Endothelial cell of umbilical vein (primary cell): ENCODE results near the gene TMEM87B. TPM values are rescaled to one million over a fixed set of nuclear protein-coding genes. Genes with fewer than 3 reads are reported as not detected.

Source experiments
- BruUV-seq: library from RNA; stranded (reverse); fragments of 400-500 nt; replicated peaks from 2 replicates; lab custom pipeline; 2021; lab: Mats Ljungman, UMichigan
- CTCF ChIA-PET: fragments of 300-600, 350-600 bp; sonication (Branson Sonifier 250); formaldehyde crosslinking; loops from one replicate; lab custom pipeline; 2021; ENCODE audit warnings: antibody characterized with exemption, inconsistent platforms; lab: Charles Lee
- POLR2A ChIA-PET: fragments of 300-600, 350-600 bp; sonication (Branson Sonifier 250); formaldehyde crosslinking; loops from one replicate; lab custom pipeline; 2021; ENCODE audit warnings: antibody characterized with exemption, inconsistent platforms; lab: Charles Lee
- DNase-seq: peaks from one replicate; pipeline ENCODE4 v3.0.0-alpha.2; 2011; ENCODE audit warnings: low read depth, low spot score
- FAIRE-seq: peaks from 2 replicates; lab custom pipeline; 2011; peaks lifted over from hg19 to GRCh38; lab: Jason Lieb, UNC
- H2AFZ ChIP-seq: 2 replicates; pipeline ENCODE4 v1.6.0; 2012; ENCODE audit warnings: low read depth, low read length, control low read depth, inconsistent platforms
- H3K27ac ChIP-seq: 2 replicates; pipeline ENCODE4 v1.5.1; 2011; ENCODE audit warnings: low read depth, mild to moderate bottlenecking, control low read depth, low read length, moderate library complexity; ENCODE audit not compliant: insufficient read depth
- H3K27me3 ChIP-seq, 2 experiments: 2 replicates each; pipeline versions ENCODE4 v1.6.0 to v1.6.1; 2011; ENCODE audit warnings: low read length in 2 of 2, mixed read lengths in 1 of 2; ENCODE audit not compliant: control insufficient read depth in 2 of 2, insufficient read depth in 2 of 2
- H3K36me3 ChIP-seq, 2 experiments: 2 replicates in 1 of 2; 3 replicates in 1 of 2; pipeline ENCODE4 v1.5.1; 2011; ENCODE audit warnings: low read length in 2 of 2, mild to moderate bottlenecking in 1 of 2, moderate library complexity in 1 of 2; ENCODE audit not compliant: control insufficient read depth in 2 of 2, insufficient read depth in 2 of 2; ENCODE audit errors: extremely low read depth in 1 of 2
- H3K4me1 ChIP-seq: 3 replicates; pipeline ENCODE4 v1.5.1; 2011; ENCODE audit warnings: mild to moderate bottlenecking, low read length; ENCODE audit not compliant: control insufficient read depth, insufficient read depth; ENCODE audit errors: extremely low read depth
- H3K4me2 ChIP-seq: 2 replicates; pipeline ENCODE4 v1.6.1; 2011; ENCODE audit warnings: low read length, control low read depth, mixed read lengths; ENCODE audit not compliant: insufficient read depth
- H3K4me3 ChIP-seq, 3 experiments: fragments of 200-600 bp in 1 of 3; sonication (generic), shearing (Covaris generic) in 1 of 3; replicated peaks in 1 of 3; 2 replicates each; pipeline ENCODE4 v1.5.1; 2011 to 2016; ENCODE audit warnings: control low read depth in 3 of 3, low read length in 3 of 3, mild to moderate bottlenecking in 2 of 3, inconsistent platforms in 1 of 3, low read depth in 1 of 3, moderate library complexity in 1 of 3; ENCODE audit not compliant: insufficient read depth in 1 of 3
- H3K79me2 ChIP-seq: 2 replicates; pipeline ENCODE4 v1.6.0; 2012; ENCODE audit warnings: low read length, inconsistent platforms; ENCODE audit not compliant: control insufficient read depth, insufficient read depth
- H3K9ac ChIP-seq: replicated peaks from 2 replicates; pipeline ENCODE3; 2011; ENCODE audit warnings: low read length, control low read depth; ENCODE audit not compliant: insufficient read depth; ENCODE audit errors: extremely low read depth
- H3K9me1 ChIP-seq: replicated peaks from 3 replicates; pipeline ENCODE4 v1.6.0; 2011; ENCODE audit warnings: mild to moderate bottlenecking, low read length; ENCODE audit not compliant: control insufficient read depth, insufficient read depth; ENCODE audit errors: extremely low read depth
- H3K9me3 ChIP-seq: replicated peaks from 2 replicates; pipeline ENCODE4 v1.5.1; 2012; ENCODE audit warnings: low read length, inconsistent platforms; ENCODE audit not compliant: control insufficient read depth, insufficient read depth
- H4K20me1 ChIP-seq: replicated peaks from 2 replicates; pipeline ENCODE3; 2011; ENCODE audit warnings: mild to moderate bottlenecking, low read length; ENCODE audit not compliant: control insufficient read depth, insufficient read depth; ENCODE audit errors: extremely low read depth
- EZH2 ChIP-seq: IDR thresholded peaks from 2 replicates; pipeline ENCODE4 v1.6.1; 2012; ENCODE audit warnings: borderline replicate concordance, low read depth, mild to moderate bottlenecking, moderate library complexity, low read length, inconsistent platforms; ENCODE audit not compliant: severe bottlenecking
- FOS ChIP-seq: IDR thresholded peaks from 2 replicates; pipeline ENCODE4 v1.6.1; 2011; ENCODE audit warnings: mild to moderate bottlenecking, low read length, moderate library complexity, borderline replicate concordance; ENCODE audit not compliant: insufficient read depth
- GATA2 ChIP-seq: IDR thresholded peaks from 2 replicates; pipeline ENCODE4 v1.7.0; 2011; ENCODE audit warnings: low read depth, mild to moderate bottlenecking, moderate library complexity, mixed read lengths, low read length; ENCODE audit not compliant: insufficient read length, insufficient read depth
- JUN ChIP-seq: IDR thresholded peaks from 2 replicates; pipeline ENCODE4 v1.6.1; 2011; ENCODE audit warnings: borderline replicate concordance, low read depth; ENCODE audit not compliant: insufficient read length, insufficient read depth
- MAX ChIP-seq: IDR thresholded peaks from 2 replicates; pipeline ENCODE4 v1.6.1; 2011; ENCODE audit not compliant: insufficient read depth, insufficient read length
- MYC ChIP-seq: IDR thresholded peaks from one replicate; pipeline ENCODE4 v1.6.1; 2011; ENCODE audit warnings: mild to moderate bottlenecking, low read depth, low read length
- POLR2A ChIP-seq: IDR thresholded peaks from 2 replicates; pipeline ENCODE4 v1.6.1; 2012; ENCODE audit warnings: low read depth, mild to moderate bottlenecking, control low read depth, low read length
- POLR2AphosphoS5 ChIP-seq: IDR thresholded peaks from 2 replicates; pipeline ENCODE4 v1.6.1; 2012; ENCODE audit warnings: low read depth, mild to moderate bottlenecking, control low read depth, low read length, moderate library complexity; ENCODE audit not compliant: insufficient read depth
- dilution Hi-C: fragments of 300-500 bp; cut with MboI; formaldehyde crosslinking; loops from one replicate; pipeline ENCODE4 v1.15.0; 2019; ENCODE audit warnings: low sequenced_read_pairs; ENCODE audit not compliant: extremely low pct_ligation_motif_present
- intact Hi-C: fragments of 100-400 bp; cut with micrococcal nuclease; formaldehyde crosslinking; loops from one replicate; pipeline ENCODE4 v1.10.0; 2022
- polyA plus RNA-seq, 4 experiments: library from polyadenylated mRNA; depleted of rRNA in 3 of 4; stranded (reverse) in 3 of 4; unstranded in 1 of 4; fragments of >200 nt; gene quantifications; 2 replicates each; pipeline versions ENCODE4 v1.2.1 to v1.2.3, GENCODE V29; 2011 to 2012; ENCODE audit warnings: missing spikeins in 1 of 4
- total RNA-seq: library from RNA; stranded (reverse); gene quantifications from 2 replicates; pipeline ENCODE4 v1.2.3, GENCODE V29; 2021
- TF ChIP-seq, protein P1 (sequence below), 2 donors: IDR thresholded peaks; 1 replicate in 1 of 2; 2 replicates in 1 of 2; pipeline ENCODE4 v1.5.1; 2011; ENCODE audit warnings: low read length in 2 of 2, mild to moderate bottlenecking in 2 of 2, moderate library complexity in 2 of 2, control low read depth in 1 of 2, inconsistent platforms in 1 of 2, low read depth in 1 of 2; ENCODE audit not compliant: insufficient read depth in 1 of 2; ENCODE audit errors: extremely low read depth in 1 of 2

The TMEM87B gene
- total and polyA plus RNA-seq, 2 donors (not counting 3 experiments of a cell fraction or from before 2014, with no cell fraction given), result 17.6 to 21.5 TPM

DNA sequence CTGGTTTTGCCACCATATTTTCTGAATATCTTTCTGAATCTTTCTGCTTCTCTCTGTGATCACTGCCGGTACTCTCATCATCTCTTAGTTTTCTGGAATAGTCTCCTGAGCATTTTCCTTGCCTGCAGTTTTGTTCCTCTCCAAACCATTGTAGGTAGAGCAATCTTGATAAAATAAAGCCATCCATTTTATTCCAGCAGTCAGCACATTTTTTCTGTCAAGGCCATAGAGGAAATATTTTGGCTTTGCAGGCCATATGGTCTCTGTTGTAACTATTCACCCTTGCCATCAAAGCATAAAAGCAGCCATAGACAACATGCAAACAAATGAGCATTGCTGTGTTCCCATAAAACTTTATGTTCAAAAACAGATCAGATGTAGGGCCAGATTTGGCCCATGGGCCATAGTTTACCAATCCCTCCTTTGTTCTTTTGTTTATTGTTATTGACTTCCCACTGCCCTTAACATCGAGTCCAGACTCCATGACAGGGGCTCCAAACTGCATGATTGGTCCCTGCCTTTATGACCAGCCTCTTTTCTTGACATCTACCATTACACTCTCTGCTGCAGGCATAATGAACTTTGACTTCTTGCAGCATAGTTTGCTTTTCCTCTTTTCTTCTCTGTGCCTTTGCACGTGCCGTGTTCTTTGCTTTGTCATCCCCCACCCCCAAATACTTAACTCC, 29.8 kb downstream of the TMEM87B start:
- Histone ChIP-seq H3K27me3 (no peaks in the 10 kb centered on the region), H3K36me3 (peaks cover 32 to 43% of the 10 kb centered on the region in 2 experiments), H3K9me3 (no peaks in the 10 kb centered on the region), H3K27ac (no peak overlapping the region), H2AFZ (no peak overlapping the region), H3K9ac (no peak overlapping the region), H3K9me1 (no peaks in the 10 kb centered on the region), H3K4me2 (no peak overlapping the region), H3K79me2 (no peaks in the 10 kb centered on the region), H4K20me1 (no peaks in the 10 kb centered on the region), H3K4me3 (no peak overlapping the region), H3K4me1 (peaks cover 8% of the 10 kb centered on the region)
- intact Hi-C loops (no loop called here), dilution Hi-C loops (no loop called here)
- FAIRE-seq, result no peak
- ChIA-PET CTCF (interaction anchor here (1.3 kb wide), 1 partner anchor 9 kb away, joined by 5 read pairs; no protein-coding TSS in a partner anchor), POLR2A (no interaction called here)
- no TSS peak for BruUV-seq
- TF ChIP-seq MAX (no peak), POLR2AphosphoS5 (no peak), MYC (no peak), POLR2A (no peak), EZH2 (no peak), FOS (no peak), JUN (no peak), GATA2 (no peak)
- TF ChIP-seq, protein P1, sequence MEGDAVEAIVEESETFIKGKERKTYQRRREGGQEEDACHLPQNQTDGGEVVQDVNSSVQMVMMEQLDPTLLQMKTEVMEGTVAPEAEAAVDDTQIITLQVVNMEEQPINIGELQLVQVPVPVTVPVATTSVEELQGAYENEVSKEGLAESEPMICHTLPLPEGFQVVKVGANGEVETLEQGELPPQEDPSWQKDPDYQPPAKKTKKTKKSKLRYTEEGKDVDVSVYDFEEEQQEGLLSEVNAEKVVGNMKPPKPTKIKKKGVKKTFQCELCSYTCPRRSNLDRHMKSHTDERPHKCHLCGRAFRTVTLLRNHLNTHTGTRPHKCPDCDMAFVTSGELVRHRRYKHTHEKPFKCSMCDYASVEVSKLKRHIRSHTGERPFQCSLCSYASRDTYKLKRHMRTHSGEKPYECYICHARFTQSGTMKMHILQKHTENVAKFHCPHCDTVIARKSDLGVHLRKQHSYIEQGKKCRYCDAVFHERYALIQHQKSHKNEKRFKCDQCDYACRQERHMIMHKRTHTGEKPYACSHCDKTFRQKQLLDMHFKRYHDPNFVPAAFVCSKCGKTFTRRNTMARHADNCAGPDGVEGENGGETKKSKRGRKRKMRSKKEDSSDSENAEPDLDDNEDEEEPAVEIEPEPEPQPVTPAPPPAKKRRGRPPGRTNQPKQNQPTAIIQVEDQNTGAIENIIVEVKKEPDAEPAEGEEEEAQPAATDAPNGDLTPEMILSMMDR (IDR thresholded peaks at IDR 0.05; ENCODE audit: extremely low read depth in 1 of 2, insufficient read depth in 1 of 2, low read depth in 1 of 2, low read length in 2 of 2), result no peak
- DNase-seq, result no peak
